Adrenal gland (tissue), 12 donors: ENCODE results near the gene PSMA2. TPM values are rescaled to one million over a fixed set of nuclear protein-coding genes. Genes with fewer than 3 reads are reported as not detected.

Source experiments
- DNase-seq, 7 donors: peaks; one replicate each; pipeline ENCODE4 v3.0.0-alpha.2; 2019 to 2020
- H3K27ac ChIP-seq, 5 donors: fragments of 200-600 bp; sonication (generic) in 4 of 5; 1 replicate in 3 of 5; 2 replicates in 2 of 5; pipeline versions ENCODE4 v1.5.1 to v1.8.0; 2016 to 2020; ENCODE audit warnings: mild to moderate bottlenecking in 1 of 5
- H3K27me3 ChIP-seq: fragments of 200-600 bp; 2 replicates; pipeline ENCODE4 v1.8.0; 2021
- H3K36me3 ChIP-seq, 2 donors: fragments of 200-600 bp; replicated peaks in 1 of 2; 1 replicate in 1 of 2; 2 replicates in 1 of 2; pipeline versions ENCODE4 v1.5.1 to v1.8.0; 2018 to 2022
- H3K4me1 ChIP-seq, 2 donors: fragments of 200-600 bp; replicated peaks in 1 of 2; 1 replicate in 1 of 2; 2 replicates in 1 of 2; pipeline versions ENCODE4 v1.5.1 to v1.8.0; 2018 to 2021
- H3K4me3 ChIP-seq, 4 donors: fragments of 200-600 bp; sonication (generic) in 3 of 4; one replicate each; pipeline ENCODE4 v1.5.1; 2016 to 2018
- H3K9me3 ChIP-seq, 3 donors: fragments of 200-600 bp; sonication (generic) in 1 of 3; replicated peaks in 1 of 3; 1 replicate in 2 of 3; 2 replicates in 1 of 3; pipeline versions ENCODE4 v1.5.1 to v1.8.0; 2016 to 2021
- POLR2A ChIP-seq, 2 donors: fragments of 450-650 bp; IDR thresholded peaks; one replicate each; pipeline ENCODE4 v1.6.1; 2017; ENCODE audit warnings: antibody characterized with exemption in 2 of 2, mild to moderate bottlenecking in 2 of 2, moderate library complexity in 1 of 2
- WGBS, 4 donors: extraction: QIAGEN DNeasy Blood & Tissue Kit in 2 of 4; methylation state at CpG; one replicate each; pipeline versions ENCODE4 v1.1.5 to v1.1.7; 2013 to 2017; 5-methylcytosine and 5-hydroxymethylcytosine counted together
- intact Hi-C, 2 donors: fragments of 100-400 bp; cut with DNase I; formaldehyde crosslinking; loops; one replicate each; pipeline versions ENCODE4 v1.14.1 to v1.15.0; 2022 to 2023
- polyA plus RNA-seq, 3 donors: library from polyadenylated mRNA; stranded (reverse); fragments of 200-250 nt in 2 of 3; fragments of 350-450 nt in 1 of 3; fragmentation: Illumina TruSeq in 1 of 3; extraction: RNeasy Lipid Tissue Mini Kit (QIAGEN cat#74804) in 1 of 3; gene quantifications; one replicate each; pipeline ENCODE4 v1.2.3, GENCODE V29; 2013 to 2014
- total RNA-seq, 9 donors: library from RNA; depleted of rRNA in 4 of 9; stranded (reverse); fragments of >200 nt in 4 of 9; fragments of 120-200 nt in 1 of 9; fragmentation: NEBNext Ultra II Directional in 1 of 9; extraction: Animal tissue kit (Norgen Biotek cat#: 25700) in 1 of 9; gene quantifications; one replicate each; pipeline versions ENCODE4 v1.1.0 to v1.2.4, GENCODE V29; 2013 to 2023
- TF ChIP-seq, protein P1 (sequence below), 6 experiments: fragments of 450-650 bp in 4 of 6; fragments of 200-600 bp in 2 of 6; sonication (generic) in 1 of 6; IDR thresholded peaks; 1 replicate in 5 of 6; 2 replicates in 1 of 6; pipeline versions ENCODE4 v1.5.1 to v1.8.0; 2016 to 2021; ENCODE audit warnings: antibody characterized with exemption in 6 of 6, mild to moderate bottlenecking in 2 of 6, moderate library complexity in 1 of 6
- donor health status: healthy with polysubstance abuse.
- donor health status: Bipolar disorder and iron deficiency.
- donor health status: DM: yes; HTN: yes; CAD: no.
- donor health status: DM: no; HTN: no; CAD: no.
- donor health status: DM: no; HTN: no; CAD: no.
- donor health status: DM: yes; HTN: yes; CAD: no.

The PSMA2 gene
- total and polyA plus RNA-seq, 12 donors, result 53.9 to 199 (median 84.6) TPM

DNA sequence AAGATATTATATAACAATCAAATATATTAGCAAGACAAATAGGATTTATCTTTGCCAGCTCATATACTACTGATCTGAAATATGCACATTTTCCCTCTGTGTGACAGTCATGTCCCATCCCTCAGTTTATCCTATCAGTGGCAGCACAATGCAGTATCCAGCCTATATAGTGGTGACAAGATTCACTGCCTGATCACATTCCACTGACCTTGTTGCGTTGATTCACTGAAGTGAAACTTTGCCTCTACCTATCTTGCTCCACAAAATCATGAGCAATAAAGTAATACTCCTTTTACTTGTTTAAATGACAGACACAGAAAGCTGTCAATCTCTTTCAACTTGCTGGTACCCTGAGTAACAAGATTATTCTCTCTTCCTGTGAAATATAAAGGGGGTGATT, 6.3 kb downstream of the PSMA2 start:
- intact Hi-C loops, result no loop called here
- H3K9me3 ChIP-seq, result no peaks in the 10 kb centered on the region
- DNase-seq, result no peak
- TF ChIP-seq, protein P1, sequence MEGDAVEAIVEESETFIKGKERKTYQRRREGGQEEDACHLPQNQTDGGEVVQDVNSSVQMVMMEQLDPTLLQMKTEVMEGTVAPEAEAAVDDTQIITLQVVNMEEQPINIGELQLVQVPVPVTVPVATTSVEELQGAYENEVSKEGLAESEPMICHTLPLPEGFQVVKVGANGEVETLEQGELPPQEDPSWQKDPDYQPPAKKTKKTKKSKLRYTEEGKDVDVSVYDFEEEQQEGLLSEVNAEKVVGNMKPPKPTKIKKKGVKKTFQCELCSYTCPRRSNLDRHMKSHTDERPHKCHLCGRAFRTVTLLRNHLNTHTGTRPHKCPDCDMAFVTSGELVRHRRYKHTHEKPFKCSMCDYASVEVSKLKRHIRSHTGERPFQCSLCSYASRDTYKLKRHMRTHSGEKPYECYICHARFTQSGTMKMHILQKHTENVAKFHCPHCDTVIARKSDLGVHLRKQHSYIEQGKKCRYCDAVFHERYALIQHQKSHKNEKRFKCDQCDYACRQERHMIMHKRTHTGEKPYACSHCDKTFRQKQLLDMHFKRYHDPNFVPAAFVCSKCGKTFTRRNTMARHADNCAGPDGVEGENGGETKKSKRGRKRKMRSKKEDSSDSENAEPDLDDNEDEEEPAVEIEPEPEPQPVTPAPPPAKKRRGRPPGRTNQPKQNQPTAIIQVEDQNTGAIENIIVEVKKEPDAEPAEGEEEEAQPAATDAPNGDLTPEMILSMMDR (IDR thresholded peaks at IDR 0.05), result no peak
- no peak for TF ChIP-seq POLR2A (IDR thresholded peaks at IDR 0.05)
- peaks cover 0 to 66% of the 10 kb centered on the region in 2 donors for H3K36me3 ChIP-seq
- H3K27me3 ChIP-seq, result no peaks in the 10 kb centered on the region
- H3K27ac ChIP-seq, result no peak overlapping the region
- WGBS, 4 donors, result 42 to 73% (median 63%) methylated on average over 1 of the region's 1 CpG
- no peak overlapping the region for H3K4me3 ChIP-seq
- H3K4me1 ChIP-seq, result peaks cover 5 to 26% of the 10 kb centered on the region in 2 donors

DNA sequence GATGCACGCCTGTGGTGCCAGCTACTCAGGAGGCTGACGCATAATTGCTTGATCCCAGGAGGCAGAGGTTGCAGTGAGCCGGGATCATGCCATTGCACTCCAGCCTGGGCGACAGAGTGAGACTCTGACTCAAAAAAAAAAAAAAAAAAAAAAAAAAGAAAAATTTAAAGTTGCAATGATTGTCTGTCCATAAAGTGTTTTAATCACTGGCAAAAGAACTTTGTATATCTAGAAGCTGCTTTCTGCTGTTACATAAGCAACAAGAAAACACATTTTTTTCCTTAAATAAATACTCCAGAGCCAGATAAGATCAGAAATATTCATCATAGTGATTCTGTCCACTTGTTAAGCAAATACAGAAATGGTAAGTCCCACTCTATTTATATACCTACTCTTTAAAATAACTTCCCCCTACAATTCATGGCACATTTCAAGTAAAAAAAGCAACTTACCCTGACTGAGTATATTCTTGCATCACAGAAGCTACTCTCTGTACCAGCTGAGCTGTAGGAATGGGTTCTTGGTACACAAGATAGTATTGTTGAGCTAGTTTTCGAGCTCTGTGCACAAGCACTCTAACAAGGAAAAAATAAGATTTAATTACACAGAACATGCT, 7.6 kb downstream of the PSMA2 start:
- DNase-seq, result no peak
- H3K27ac ChIP-seq, result no peak overlapping the region
- TF ChIP-seq, protein P1 (IDR thresholded peaks at IDR 0.05), result no peak
- TF ChIP-seq POLR2A (IDR thresholded peaks at IDR 0.05), result no peak
- WGBS, 4 donors, result 89 to 97% (median 89%) methylated on average over 5 of the region's 5 CpGs
- H3K4me1 ChIP-seq, result peaks cover 0 to 14% of the 10 kb centered on the region in 2 donors
- no peaks in the 10 kb centered on the region for H3K27me3 ChIP-seq
- peaks cover 0 to 79% of the 10 kb centered on the region in 2 donors for H3K36me3 ChIP-seq
- H3K9me3 ChIP-seq, result no peaks in the 10 kb centered on the region
- H3K4me3 ChIP-seq, result no peak overlapping the region
- intact Hi-C loops, result no loop called here

DNA sequence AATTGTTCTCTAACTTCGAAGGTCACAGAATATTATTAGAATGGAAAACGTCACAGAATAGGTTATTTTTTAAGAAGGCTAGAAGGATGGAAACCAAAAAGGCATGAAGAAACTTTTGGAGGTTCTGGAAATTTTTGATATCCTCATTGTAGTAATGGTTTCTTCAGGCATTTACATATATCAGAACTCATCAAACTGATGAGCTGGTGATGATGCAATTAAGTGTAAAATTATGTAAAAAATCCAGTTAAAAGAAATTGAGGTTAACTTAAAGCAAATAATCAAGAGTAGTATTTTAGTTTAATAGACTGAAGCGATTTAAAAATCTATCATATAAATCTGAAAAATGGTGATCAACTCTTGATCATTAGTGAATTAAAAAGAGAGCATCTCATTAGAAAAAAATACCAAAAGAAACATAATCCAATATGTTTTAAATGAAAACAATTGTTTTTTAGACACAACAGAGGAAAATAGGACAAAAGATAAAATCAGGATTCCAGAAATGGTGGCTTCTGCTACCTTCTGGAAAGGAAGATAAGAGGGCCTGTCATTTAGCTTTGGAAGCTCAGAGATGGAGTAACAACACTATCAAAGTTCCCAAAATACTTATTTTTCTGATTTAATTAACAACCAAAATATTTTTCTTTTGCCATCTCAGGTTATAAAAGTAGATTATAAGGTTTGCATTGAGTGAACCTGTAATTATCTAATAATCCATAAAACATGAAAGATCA, 9.8 kb downstream of the PSMA2 start:
- H3K36me3 ChIP-seq, result peaks cover 0 to 88% of the 10 kb centered on the region in 2 donors

DNA sequence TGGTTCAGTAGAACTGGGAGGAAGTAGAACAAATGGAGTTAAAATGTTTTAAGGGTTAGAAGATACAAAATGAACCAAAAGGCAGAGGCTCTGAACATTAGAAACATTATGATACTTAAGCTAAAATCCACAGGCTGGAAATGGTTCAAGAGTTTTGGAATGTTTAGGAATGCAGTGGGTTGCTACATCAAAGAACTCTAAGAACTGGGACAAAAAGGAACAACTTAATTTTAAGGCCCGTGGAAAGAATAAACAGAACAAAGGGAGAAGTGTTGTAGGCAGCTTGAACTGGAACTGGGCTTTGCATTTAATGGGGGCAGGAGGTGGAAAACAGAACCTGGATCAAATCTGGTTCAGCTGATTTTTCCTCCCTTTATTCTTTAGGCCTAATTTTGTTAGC, 16.6 kb downstream of the PSMA2 start:
- no peak overlapping the region for H3K4me3 ChIP-seq
- H3K4me1 ChIP-seq, result peaks cover 7 to 13% of the 10 kb centered on the region in 2 donors
- TF ChIP-seq, protein P1 (IDR thresholded peaks at IDR 0.05), result no peak
- DNase-seq, result no peak
- H3K36me3 ChIP-seq, result peaks cover 0 to 41% of the 10 kb centered on the region in 2 donors
- intact Hi-C loops, result no loop called here
- H3K27ac ChIP-seq, result peak overlapping the region in 2 of 5 donors; percentile 0 to 81
- 30 to 53% (median 39%) methylated on average over 1 of the region's 1 CpG for WGBS, 4 donors
- H3K27me3 ChIP-seq, result no peaks in the 10 kb centered on the region
- no peaks in the 10 kb centered on the region for H3K9me3 ChIP-seq

More for the DNA sequence above, 9.8 kb downstream of the PSMA2 start:
- Histone ChIP-seq H3K4me3 (no peak overlapping the region), H3K27ac (no peak overlapping the region), H3K9me3 (no peaks in the 10 kb centered on the region), H3K4me1 (no peaks in the 10 kb centered on the region), H3K27me3 (no peaks in the 10 kb centered on the region)
- intact Hi-C loops, result no loop called here
- WGBS, 4 donors, result 82 to 87% (median 85%) methylated on average over 3 of the region's 3 CpGs
- no peak for DNase-seq
- TF ChIP-seq, protein P1 (IDR thresholded peaks at IDR 0.05), result no peak
- TF ChIP-seq POLR2A (IDR thresholded peaks at IDR 0.05), result no peak
